ENCODE measurements around the gene CHL1. TPM values are rescaled to one million over a fixed set of nuclear protein-coding genes. Genes with fewer than 3 reads are reported as not detected.

CHL1 gene
- total RNA-seq, 1 donor from 2014 or later, result 1.4 TPM

GRCh38 chr3:242602-243355 lies 46.2 kb downstream of the CHL1 start:
- no peak for DNase-seq (ENCODE audit: extremely low spot score, unreplicated experiment)
- TF ChIP-seq CTCF (conservative IDR thresholded peaks at IDR 0.05), result no peak
- Mint-ChIP-seq H3K27me3 (peaks cover 4% of the 10 kb centered on the region), H3K4me1 (ENCODE audit: unreplicated experiment) (no peaks in the 10 kb centered on the region), H3K27ac (no peak overlapping the region), H3K4me3 (no peak overlapping the region), H3K36me3 (no peaks in the 10 kb centered on the region), H3K9me3 (no peaks in the 10 kb centered on the region)

- Mint-ChIP-seq H3K9me3 (no peaks in the 10 kb centered on the region), H3K27me3 (peaks cover 4% of the 10 kb centered on the region), H3K4me3 (no peak overlapping the region), H3K4me1 (ENCODE audit: unreplicated experiment) (no peaks in the 10 kb centered on the region), H3K36me3 (no peaks in the 10 kb centered on the region), H3K27ac (no peak overlapping the region)
- DNase-seq (ENCODE audit: extremely low spot score, unreplicated experiment), result no peak
- no peak for TF ChIP-seq CTCF (conservative IDR thresholded peaks at IDR 0.05)
These were observed 46.8 kb downstream of the CHL1 start for GRCh38 chr3:243356-243725.

GRCh38 chr3:244041-244440 lies 47.5 kb downstream of the CHL1 start:
- peaks cover 4% of the 10 kb centered on the region for H3K27me3 Mint-ChIP-seq
- DNase-seq (ENCODE audit: extremely low spot score, unreplicated experiment), result no peak
- H3K9me3 Mint-ChIP-seq, result no peaks in the 10 kb centered on the region
- no peak overlapping the region for H3K4me3 Mint-ChIP-seq
- H3K4me1 Mint-ChIP-seq (ENCODE audit: unreplicated experiment), result no peaks in the 10 kb centered on the region
- H3K36me3 Mint-ChIP-seq, result no peaks in the 10 kb centered on the region
- no peak overlapping the region for H3K27ac Mint-ChIP-seq
- TF ChIP-seq CTCF (conservative IDR thresholded peaks at IDR 0.05), result no peak

GRCh38 chr3:247916-248315 lies 51.4 kb downstream of the CHL1 start:
- H3K27ac Mint-ChIP-seq, result no peak overlapping the region
- H3K27me3 Mint-ChIP-seq, result peaks cover 4% of the 10 kb centered on the region
- no peaks in the 10 kb centered on the region for H3K36me3 Mint-ChIP-seq
- no peaks in the 10 kb centered on the region for H3K9me3 Mint-ChIP-seq
- no peak overlapping the region for H3K4me3 Mint-ChIP-seq
- no peak for TF ChIP-seq CTCF (conservative IDR thresholded peaks at IDR 0.05)
- no peak for DNase-seq (ENCODE audit: extremely low spot score, unreplicated experiment)
- H3K4me1 Mint-ChIP-seq (ENCODE audit: unreplicated experiment), result no peaks in the 10 kb centered on the region

GRCh38 chr3:248864-249520 lies 52.4 kb downstream of the CHL1 start:
- Mint-ChIP-seq H3K36me3 (no peaks in the 10 kb centered on the region), H3K9me3 (no peaks in the 10 kb centered on the region), H3K27ac (no peak overlapping the region), H3K4me3 (no peak overlapping the region), H3K27me3 (peaks cover 4% of the 10 kb centered on the region), H3K4me1 (ENCODE audit: unreplicated experiment) (no peaks in the 10 kb centered on the region)
- no peak for DNase-seq (ENCODE audit: extremely low spot score, unreplicated experiment)
- no peak for TF ChIP-seq CTCF (conservative IDR thresholded peaks at IDR 0.05)
